Measurements from ENCODE around the gene MYCBP2.

DNA sequence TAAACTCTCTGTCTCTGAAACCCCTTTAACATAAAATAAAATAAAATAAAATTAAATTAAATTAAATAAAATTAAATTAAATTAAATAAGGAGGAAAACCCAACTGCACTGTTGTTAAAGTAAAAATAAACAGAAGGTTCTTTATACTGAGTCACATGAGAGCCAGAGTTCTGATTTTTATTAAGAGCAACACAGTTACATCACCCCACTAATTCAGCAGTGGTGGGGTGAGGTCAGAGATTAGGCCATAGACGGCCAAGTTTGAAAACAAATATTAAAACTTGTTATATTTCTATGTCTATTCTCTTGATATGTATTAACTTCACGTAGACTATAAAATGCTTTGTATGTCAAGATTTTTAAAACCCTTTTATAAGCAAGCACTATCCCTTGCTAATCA is 59.5 kb downstream of the MYCBP2 start:
- no peak for TF ChIP-seq EZH2 (optimal IDR thresholded peaks at IDR 0.05; ENCODE audit: low read depth, low read length)
- TF ChIP-seq, protein P1, sequence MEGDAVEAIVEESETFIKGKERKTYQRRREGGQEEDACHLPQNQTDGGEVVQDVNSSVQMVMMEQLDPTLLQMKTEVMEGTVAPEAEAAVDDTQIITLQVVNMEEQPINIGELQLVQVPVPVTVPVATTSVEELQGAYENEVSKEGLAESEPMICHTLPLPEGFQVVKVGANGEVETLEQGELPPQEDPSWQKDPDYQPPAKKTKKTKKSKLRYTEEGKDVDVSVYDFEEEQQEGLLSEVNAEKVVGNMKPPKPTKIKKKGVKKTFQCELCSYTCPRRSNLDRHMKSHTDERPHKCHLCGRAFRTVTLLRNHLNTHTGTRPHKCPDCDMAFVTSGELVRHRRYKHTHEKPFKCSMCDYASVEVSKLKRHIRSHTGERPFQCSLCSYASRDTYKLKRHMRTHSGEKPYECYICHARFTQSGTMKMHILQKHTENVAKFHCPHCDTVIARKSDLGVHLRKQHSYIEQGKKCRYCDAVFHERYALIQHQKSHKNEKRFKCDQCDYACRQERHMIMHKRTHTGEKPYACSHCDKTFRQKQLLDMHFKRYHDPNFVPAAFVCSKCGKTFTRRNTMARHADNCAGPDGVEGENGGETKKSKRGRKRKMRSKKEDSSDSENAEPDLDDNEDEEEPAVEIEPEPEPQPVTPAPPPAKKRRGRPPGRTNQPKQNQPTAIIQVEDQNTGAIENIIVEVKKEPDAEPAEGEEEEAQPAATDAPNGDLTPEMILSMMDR (IDR thresholded peaks at IDR 0.05; ENCODE audit: low read length): no peak
- TF ChIP-seq EZH2phosphoT487 (IDR thresholded peaks at IDR 0.05; ENCODE audit: low read length): no peak

Measured in MM.1S (cell line).